ENCODE data around the gene INPP5B.
"Not testable (repeated sequence)": the region's sequence is repeated elsewhere in the genome, so short reads cannot be mapped to it uniquely, and the experiment has no call there.

Gene INPP5B

GRCh38 chr1:37947364-37947763 lies 511 bp upstream of the INPP5B start:
- DNase-seq: no peak

- DNase-seq: peak; percentile 93
Measured at GRCh38 chr1:37945743-37946702, 830 bp downstream of the INPP5B start.

GRCh38 chr1:37945251-37945650 lies 1.6 kb downstream of the INPP5B start:
- no peak for DNase-seq

- no peak for DNase-seq
Measured at GRCh38 chr1:37944816-37945215, 2.0 kb downstream of the INPP5B start.

GRCh38 chr1:37944086-37944763 lies 2.6 kb downstream of the INPP5B start:
- peak; percentile 31 for DNase-seq

- DNase-seq: no peak
Measured at GRCh38 chr1:37940299-37940947, 6.4 kb downstream of the INPP5B start.

GRCh38 chr1:37936760-37937159 lies 10.1 kb downstream of the INPP5B start:
- not testable (repeated sequence) for DNase-seq

- no peak for DNase-seq
Measured at GRCh38 chr1:37932759-37933158, 14.1 kb downstream of the INPP5B start.

- DNase-seq: peak; percentile 92
Measured at GRCh38 chr1:37931361-37932158, 15.3 kb downstream of the INPP5B start.

GRCh38 chr1:37931102-37931360 lies 15.8 kb downstream of the INPP5B start:
- DNase-seq: no peak

- no peak for DNase-seq
Measured at GRCh38 chr1:37930246-37931101, 16.4 kb downstream of the INPP5B start.

- no peak for DNase-seq
Measured at GRCh38 chr1:37926038-37926924, 20.6 kb downstream of the INPP5B start.

- DNase-seq: no peak
Measured at GRCh38 chr1:37925316-37925715, 21.5 kb downstream of the INPP5B start.

GRCh38 chr1:37923551-37923889 lies 23.3 kb downstream of the INPP5B start:
- no peak for DNase-seq

GRCh38 chr1:37922767-37923550 lies 23.9 kb downstream of the INPP5B start:
- DNase-seq: no peak

GRCh38 chr1:37919277-37919676 lies 27.6 kb downstream of the INPP5B start:
- peak; percentile 21 for DNase-seq

GRCh38 chr1:37915476-37916093 lies 31.3 kb downstream of the INPP5B start:
- DNase-seq: no peak

GRCh38 chr1:37914719-37915475 lies 32.0 kb downstream of the INPP5B start:
- DNase-seq: no peak

- DNase-seq: not testable (repeated sequence)
Measured at GRCh38 chr1:37911478-37911877, 35.4 kb downstream of the INPP5B start.

Measured in fibroblast of skin of scalp (primary cell).